Ammon's horn (tissue), 1 donor: Measurements from ENCODE around the gene TMPRSS12.
"Not testable (repeated sequence)": the region's sequence is repeated elsewhere in the genome, so short reads cannot be mapped to it uniquely, and the experiment has no call there.

ENCODE experiments used
- DNase-seq: peaks from one replicate; pipeline ENCODE4 v3.0.0-alpha.2; 2016; ENCODE audit warnings: low spot score

The TMPRSS12 gene

GRCh38 chr12:50855679-50856078, 13.0 kb downstream of the TMPRSS12 start:
- DNase-seq: not testable (repeated sequence)

GRCh38 chr12:50859621-50860310, 17.0 kb downstream of the TMPRSS12 start:
- DNase-seq: no peak

- DNase-seq: no peak
These were observed 19.6 kb downstream of the TMPRSS12 start for GRCh38 chr12:50862316-50862715.

- no peak for DNase-seq
These were observed 22.5 kb downstream of the TMPRSS12 start for GRCh38 chr12:50865266-50865665.

DNA sequence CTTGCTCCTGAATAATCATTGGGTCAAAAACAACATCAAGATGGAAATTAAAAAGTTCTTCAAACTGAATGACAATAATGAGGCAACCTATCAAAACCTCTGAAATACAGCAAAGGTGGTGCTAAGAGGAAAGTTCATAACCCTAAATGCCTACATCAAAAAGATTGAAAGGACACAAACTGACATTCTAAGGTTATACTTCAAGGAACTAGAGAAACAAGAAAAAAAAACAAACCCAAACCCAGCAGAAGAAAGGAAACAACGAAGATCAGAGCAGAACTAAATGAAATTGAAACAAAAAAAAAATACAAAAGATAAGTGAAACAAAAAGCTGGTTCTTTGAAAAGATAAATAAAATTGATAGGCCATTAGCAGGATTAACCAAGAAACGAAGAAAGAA, 26.2 kb downstream of the TMPRSS12 start:
- DNase-seq: not testable (repeated sequence)

- no peak for DNase-seq
These were observed 39.8 kb downstream of the TMPRSS12 start for GRCh38 chr12:50882563-50882962.

- no peak for DNase-seq
These were observed 44.5 kb downstream of the TMPRSS12 start for GRCh38 chr12:50887191-50887590.

GRCh38 chr12:50888666-50889065, 45.9 kb downstream of the TMPRSS12 start:
- DNase-seq: no peak

GRCh38 chr12:50894241-50894640, 51.5 kb downstream of the TMPRSS12 start:
- no peak for DNase-seq

GRCh38 chr12:50901685-50902113, 59.0 kb downstream of the TMPRSS12 start:
- no peak for DNase-seq

DNA sequence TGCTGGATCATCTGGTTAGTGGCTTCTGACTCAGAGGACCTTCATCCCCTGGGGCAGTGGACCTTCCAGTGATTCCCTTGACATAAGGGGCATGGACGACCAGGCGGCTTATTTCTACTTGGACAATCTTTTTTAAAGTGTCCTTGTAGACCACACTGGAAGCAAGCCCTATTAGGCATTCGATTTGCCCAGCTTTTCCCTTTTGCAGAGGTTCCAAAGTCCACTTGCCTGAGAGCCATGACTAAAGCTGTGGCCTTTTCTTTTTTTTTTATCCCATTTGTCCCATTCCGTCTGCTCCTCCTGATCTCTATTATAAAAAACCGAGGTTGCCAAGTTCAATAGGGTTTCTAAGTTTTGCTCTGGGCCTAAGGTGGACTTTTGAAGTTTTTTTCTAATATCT, 65.8 kb downstream of the TMPRSS12 start:
- not testable (repeated sequence) for DNase-seq

DNA sequence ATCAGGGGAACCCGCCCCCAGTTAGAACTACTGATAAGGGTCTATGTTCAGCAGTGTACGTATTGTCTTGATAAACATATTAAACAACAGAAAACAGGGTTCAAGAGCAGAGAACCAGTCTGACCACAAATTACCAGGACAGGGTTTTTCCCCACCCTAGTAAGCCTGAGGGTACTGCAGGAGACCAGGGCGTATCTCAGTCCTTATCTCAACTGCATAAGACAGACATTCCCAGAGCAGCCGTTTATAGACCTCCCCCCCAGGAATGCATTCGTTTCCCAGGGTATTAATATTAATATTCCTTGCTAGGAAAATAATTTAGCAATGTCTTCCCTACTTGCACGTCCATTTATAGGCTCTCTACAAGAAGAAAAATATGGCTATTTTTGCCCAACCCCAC, 69.6 kb downstream of the TMPRSS12 start:
- not testable (repeated sequence) for DNase-seq

DNA sequence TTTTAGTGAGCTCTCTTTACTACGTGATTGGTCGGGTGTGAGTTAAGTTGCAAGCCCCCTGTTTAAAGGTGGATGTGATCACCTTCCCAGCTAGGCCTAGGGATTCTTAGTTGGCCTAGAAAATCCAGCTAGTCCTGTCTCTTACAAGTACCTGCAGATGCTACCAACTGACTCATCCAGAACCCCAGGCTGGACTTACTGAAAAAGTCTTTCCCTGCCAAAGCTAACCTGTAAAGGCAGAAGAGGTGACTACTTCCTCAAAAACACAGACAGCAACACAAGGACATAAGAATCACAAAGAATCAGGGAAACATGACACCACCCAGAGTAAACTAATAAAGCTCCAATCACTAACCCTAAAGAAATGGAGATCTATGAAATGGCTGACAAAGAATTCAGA, 70.5 kb downstream of the TMPRSS12 start:
- DNase-seq: no peak

DNA sequence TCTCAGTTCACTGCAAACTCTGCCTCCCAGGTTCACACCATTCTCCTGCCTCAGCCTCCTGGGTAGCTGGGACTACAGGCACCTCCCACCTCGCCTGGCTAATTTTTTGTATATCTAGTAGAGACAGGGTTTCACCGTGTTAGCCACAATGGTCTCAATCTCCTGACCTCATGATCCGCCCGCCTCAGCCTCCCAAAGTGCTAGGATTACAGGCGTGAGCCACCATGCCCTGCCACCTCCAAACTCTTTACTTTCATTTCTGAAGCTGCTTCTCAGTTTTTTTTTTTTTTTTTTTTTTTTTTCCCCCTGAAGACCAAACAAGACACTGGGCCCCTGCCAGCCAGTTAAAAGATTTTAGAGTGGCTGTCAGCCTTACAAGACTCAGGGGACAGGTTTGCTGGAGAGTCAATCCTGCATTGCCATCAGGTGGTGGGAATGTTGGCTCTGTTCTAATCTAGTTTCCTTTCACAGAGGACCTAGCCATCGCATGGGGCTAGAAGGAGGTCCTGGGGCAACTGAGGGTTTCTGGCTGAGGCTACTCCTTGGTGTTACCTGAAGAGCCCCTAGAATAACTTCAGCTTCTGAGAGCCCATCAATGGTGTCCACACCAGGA, 72.3 kb downstream of the TMPRSS12 start:
- no peak for DNase-seq

DNA sequence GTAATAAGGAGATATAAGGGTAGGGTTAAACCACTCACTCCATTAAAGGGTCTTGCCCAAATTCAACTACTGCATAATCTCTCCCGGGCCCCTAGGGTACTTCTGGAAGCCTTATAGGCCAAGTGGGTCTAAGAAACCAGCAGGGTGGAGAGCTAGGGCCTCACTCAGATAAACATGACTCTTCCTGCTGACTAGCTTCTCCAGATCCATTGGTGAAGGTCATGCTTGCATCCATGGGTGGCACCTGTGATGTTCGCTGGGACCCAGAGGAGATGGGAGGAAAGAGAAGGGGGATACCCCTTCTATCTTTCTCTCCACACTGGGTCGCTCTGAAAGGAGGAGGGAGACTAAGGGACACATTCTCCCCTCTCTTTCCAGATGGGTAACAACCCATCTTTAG, 73.6 kb downstream of the TMPRSS12 start:
- DNase-seq: no peak

DNA sequence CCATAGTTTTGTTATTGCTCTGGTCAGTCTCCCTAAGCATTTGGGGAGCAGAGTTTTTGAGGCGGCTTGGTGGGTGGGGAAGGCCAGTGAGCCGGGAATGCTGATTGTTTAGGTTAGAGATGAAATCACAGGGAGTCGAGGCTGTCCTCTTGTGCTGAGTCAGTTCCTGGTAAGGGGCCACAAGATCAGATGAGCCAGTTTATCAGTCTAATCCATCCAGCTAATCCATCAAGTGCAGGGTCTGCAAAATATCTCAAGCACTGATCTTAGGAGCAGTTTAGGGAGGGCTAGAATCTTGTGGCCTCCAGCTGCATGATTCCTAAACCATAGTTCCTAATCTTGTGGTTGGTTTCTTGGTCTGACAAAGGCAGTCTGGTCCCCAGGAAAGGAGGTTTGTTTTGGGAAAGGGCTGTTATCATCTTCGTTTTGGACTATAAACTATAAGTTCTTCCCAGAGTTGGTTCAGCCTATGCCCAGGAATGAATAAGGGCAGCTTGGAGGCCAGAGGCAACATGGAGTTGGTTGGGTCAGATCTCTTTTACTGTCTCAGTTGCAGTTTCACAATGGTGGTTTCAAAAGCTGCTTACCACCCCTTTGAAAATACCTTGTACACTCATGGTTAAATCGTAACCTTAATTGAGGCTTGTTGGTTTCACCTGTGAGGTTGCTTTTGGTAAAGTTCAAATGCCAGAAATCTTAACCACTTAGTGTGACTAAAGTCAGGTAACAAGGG, 76.0 kb downstream of the TMPRSS12 start:
- no peak for DNase-seq

DNA sequence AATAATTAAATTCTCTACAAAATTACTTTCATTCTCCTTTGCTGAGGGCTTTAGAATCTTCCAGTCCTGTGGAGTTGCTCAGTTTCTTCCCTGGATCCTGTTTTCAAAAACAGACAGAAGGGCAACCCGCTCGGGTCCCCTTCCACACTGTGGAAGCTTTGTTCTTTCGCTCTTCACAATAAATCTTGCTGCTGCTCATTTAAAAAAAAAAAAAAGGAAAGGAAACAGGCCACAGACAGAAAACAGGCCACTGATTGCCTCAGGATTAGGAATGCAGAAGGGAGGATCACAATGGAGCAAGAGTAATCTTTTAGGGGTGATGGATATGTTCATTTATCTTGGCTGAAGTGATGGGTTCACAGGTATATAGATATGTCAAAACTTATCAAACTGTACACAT, 80.1 kb downstream of the TMPRSS12 start:
- no peak for DNase-seq

DNA sequence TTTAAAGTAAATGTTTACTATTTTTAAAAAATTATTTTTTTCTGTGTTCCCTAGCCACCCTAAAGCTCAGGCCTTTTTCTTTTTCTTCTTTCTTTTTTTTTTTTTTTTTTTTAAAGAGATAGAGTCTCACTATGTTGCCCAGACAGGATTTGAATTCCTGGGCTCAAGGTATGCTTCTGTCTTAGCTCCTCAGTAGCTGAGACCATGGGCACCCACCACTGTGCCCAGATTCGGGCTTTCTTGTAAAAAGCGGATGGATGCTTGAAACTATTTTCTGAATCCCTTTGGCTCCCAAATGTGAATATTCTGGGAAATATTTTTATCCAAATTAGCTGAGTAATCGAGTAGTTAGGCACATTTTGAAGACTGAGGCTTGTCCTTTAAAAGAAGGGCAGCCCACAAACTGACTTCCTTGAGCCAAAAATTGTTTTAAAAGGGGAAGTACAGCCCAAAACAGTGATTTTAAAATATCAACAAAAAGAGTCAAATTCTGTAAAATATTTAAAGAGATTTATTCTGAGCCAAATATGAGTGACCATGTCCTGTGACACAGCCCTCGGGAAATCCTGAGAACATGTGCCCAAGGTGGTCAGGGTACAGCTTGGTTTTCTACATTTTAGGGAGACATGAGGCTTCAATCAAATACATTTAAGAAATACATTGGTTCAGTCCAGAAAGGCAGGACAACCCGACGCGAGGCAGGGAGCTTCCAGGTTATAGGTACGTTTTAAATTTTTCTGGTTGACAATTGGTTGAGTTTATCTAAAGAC, 80.8 kb downstream of the TMPRSS12 start:
- DNase-seq: no peak

- DNase-seq: no peak
These were observed 81.4 kb downstream of the TMPRSS12 start for GRCh38 chr12:50924131-50924438.

DNA sequence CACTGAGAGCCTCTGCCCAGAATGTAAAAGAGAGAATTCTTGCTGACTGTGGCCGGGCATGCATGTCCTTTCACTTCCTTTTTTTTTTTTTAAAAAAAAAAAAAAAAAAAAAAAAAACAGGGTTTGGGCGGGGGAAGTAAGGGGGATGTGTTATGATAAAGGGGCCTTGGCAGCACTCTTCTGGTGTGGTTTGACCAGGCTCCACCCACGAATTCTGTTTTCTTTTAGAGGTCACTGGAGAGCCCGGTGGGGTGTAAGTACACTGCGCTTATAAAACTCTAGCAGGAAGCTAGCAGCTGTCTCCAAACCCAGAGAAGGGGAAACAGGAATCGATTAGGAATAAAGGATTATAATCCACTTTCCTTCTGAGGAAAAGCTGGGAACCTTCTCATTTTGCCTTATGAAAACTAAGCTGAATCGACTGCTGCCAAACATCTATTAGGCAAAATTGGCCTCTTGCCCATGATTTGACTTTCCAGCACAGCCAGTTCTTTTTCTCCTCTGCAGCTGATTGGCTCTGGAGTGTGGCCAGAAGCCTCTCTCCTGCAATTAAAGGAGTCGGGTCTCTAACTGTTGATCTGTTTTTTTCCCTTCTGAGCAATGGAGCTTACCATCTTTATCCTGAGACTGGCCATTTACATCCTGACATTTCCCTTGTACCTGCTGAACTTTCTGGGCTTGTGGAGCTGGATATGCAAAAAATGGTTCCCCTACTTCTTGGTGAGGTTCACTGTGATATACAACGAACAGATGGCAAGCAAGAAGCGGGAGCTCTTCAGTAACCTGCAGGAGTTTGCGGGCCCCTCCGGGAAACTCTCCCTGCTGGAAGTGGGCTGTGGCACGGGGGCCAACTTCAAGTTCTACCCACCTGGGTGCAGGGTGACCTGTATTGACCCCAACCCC, 82.0 kb downstream of the TMPRSS12 start:
- peak; percentile 95 for DNase-seq

DNA sequence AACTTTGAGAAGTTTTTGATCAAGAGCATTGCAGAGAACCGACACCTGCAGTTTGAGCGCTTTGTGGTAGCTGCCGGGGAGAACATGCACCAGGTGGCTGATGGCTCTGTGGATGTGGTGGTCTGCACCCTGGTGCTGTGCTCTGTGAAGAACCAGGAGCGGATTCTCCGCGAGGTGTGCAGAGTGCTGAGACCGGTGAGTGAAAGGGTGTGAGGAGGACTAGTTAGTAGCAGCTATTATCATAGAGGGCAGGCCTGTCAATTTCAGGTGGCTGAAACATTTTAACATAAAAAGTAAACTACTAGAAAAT, 82.6 kb downstream of the TMPRSS12 start:
- DNase-seq: peak; percentile 33

DNA sequence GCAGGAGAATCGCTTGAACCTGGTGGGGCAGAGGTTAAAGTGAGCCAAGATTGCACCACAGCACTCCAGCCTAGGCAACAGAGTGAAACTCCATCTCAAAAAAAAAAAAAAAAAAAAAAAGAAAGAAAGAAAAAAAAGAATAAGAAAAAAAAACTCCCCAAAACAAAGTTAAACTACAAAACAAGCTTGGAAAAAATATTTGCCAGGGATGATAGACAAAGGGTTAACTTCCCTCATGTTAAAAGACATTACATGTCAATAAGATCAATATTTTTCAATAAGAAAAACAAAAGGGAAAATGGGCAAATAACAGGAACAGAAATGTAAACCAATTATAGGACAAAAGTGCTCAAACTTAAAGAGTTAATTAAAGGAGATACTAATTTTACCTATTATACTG, 83.2 kb downstream of the TMPRSS12 start:
- DNase-seq: no peak
